D341Med (cell line): ENCODE results near the gene ZSCAN26.
A peak's percentile ranks its signal among the peaks of the same experiment; 100 is the strongest.
"Not testable (repeated sequence)": the region's sequence is repeated elsewhere in the genome, so short reads cannot be mapped to it uniquely, and the experiment has no call there.

ENCODE experiments used
- DNase-seq: peaks from one replicate; pipeline ENCODE4 v3.0.0; 2012; ENCODE audit warnings: low spot score

ZSCAN26 gene

GRCh38 chr6:28257042-28257441 is 9.9 kb upstream of the ZSCAN26 start:
- no peak for DNase-seq

- DNase-seq: no peak
Observed at GRCh38 chr6:28258877-28259777, 7.8 kb upstream of the ZSCAN26 start, which contains the start of gene NKAPL. TSS of gene NKAPL (plus strand) at chr6:28259297. CDS start at chr6:28259372, 75 bp downstream.

GRCh38 chr6:28263922-28264321 is 3.0 kb upstream of the ZSCAN26 start:
- no peak for DNase-seq

- DNase-seq: no peak
Observed at GRCh38 chr6:28264834-28265401, 2.0 kb upstream of the ZSCAN26 start.

GRCh38 chr6:28266563-28266961 is 381 bp upstream of the ZSCAN26 start:
- no peak for DNase-seq

- no peak for DNase-seq
Observed at GRCh38 chr6:28267695-28268059, 734 bp downstream of the ZSCAN26 start.

GRCh38 chr6:28269492-28269891 is 2.5 kb downstream of the ZSCAN26 start:
- no peak for DNase-seq

- no peak for DNase-seq
Observed at GRCh38 chr6:28274888-28275287, 7.9 kb downstream of the ZSCAN26 start.

GRCh38 chr6:28277746-28278145 is 10.8 kb downstream of the ZSCAN26 start:
- no peak for DNase-seq

GRCh38 chr6:28280595-28281287 is 13.8 kb downstream of the ZSCAN26 start:
- DNase-seq: no peak

GRCh38 chr6:28281288-28282064 is 14.5 kb downstream of the ZSCAN26 start, which contains the start of gene PGBD1:
TSS of gene PGBD1 (plus strand) at chr6:28281572. CDS start at chr6:28283814, 2,242 bp downstream.
- peak; percentile 93 for DNase-seq

GRCh38 chr6:28282926-28283325 is 16.0 kb downstream of the ZSCAN26 start:
- DNase-seq: no peak

- no peak for DNase-seq
Observed at GRCh38 chr6:28291573-28291972, 24.6 kb downstream of the ZSCAN26 start.

- no peak for DNase-seq
Observed at GRCh38 chr6:28295326-28295725, 28.4 kb downstream of the ZSCAN26 start.

- no peak for DNase-seq
Observed at GRCh38 chr6:28296520-28297060, 29.6 kb downstream of the ZSCAN26 start.

- DNase-seq: no peak
Observed at GRCh38 chr6:28303570-28303969, 36.6 kb downstream of the ZSCAN26 start.

- DNase-seq: not testable (repeated sequence)
Observed at GRCh38 chr6:28306363-28306762, 39.4 kb downstream of the ZSCAN26 start.

- no peak for DNase-seq
Observed at GRCh38 chr6:28311139-28311823, 44.3 kb downstream of the ZSCAN26 start.

GRCh38 chr6:28312939-28313338 is 46.0 kb downstream of the ZSCAN26 start:
- DNase-seq: no peak

GRCh38 chr6:28315628-28316027 is 48.7 kb downstream of the ZSCAN26 start:
- no peak for DNase-seq

- DNase-seq: not testable (repeated sequence)
Observed at GRCh38 chr6:28317866-28318265, 50.9 kb downstream of the ZSCAN26 start.
